GM19023 (cell line): Measurements from ENCODE around the gene CHKB.

Experiments used
- ATAC-seq: cut with Tn5 transposase; IDR thresholded peaks from one replicate; pipeline ENCODE4 v1.9.1; 2021; ENCODE audit warnings: mild to moderate bottlenecking, moderate library complexity; ENCODE audit not compliant: unreplicated experiment

CHKB gene

GRCh38 chr22:50575426-50575941 is 7.2 kb downstream of the CHKB start:
- no peak for ATAC-seq

GRCh38 chr22:50574383-50574755 is 8.3 kb downstream of the CHKB start:
- ATAC-seq: no peak

- no peak for ATAC-seq
Observed at GRCh38 chr22:50573491-50574382, 8.9 kb downstream of the CHKB start.

- ATAC-seq: no peak
Observed at GRCh38 chr22:50572965-50573364, 9.7 kb downstream of the CHKB start.

- ATAC-seq: no peak
Observed at GRCh38 chr22:50571264-50572175, 11.1 kb downstream of the CHKB start.

- ATAC-seq: no peak
Observed at GRCh38 chr22:50570861-50571260, 11.8 kb downstream of the CHKB start.

GRCh38 chr22:50569896-50570535 is 12.6 kb downstream of the CHKB start:
- no peak for ATAC-seq

GRCh38 chr22:50569041-50569459 is 13.6 kb downstream of the CHKB start:
- ATAC-seq: no peak

- ATAC-seq: no peak
Observed at GRCh38 chr22:50568626-50569025, 14.0 kb downstream of the CHKB start.

- ATAC-seq: no peak
Observed at GRCh38 chr22:50567721-50568252, 14.9 kb downstream of the CHKB start.

- no peak for ATAC-seq
Observed at GRCh38 chr22:50564289-50564688, 18.4 kb downstream of the CHKB start.

GRCh38 chr22:50563413-50564160 is 19.1 kb downstream of the CHKB start:
- no peak for ATAC-seq

GRCh38 chr22:50562523-50563412 is 19.9 kb downstream of the CHKB start, which contains the start of gene SYCE3:
SYCE3 (minus strand) TSS chr22:50562919; CDS start chr22:50556405, 6,514 bp downstream.
- ATAC-seq: peak; percentile 92

- no peak for ATAC-seq
Observed at GRCh38 chr22:50561401-50562358, 21.0 kb downstream of the CHKB start.

- no peak for ATAC-seq
Observed at GRCh38 chr22:50560034-50560433, 22.6 kb downstream of the CHKB start.

- ATAC-seq: no peak
Observed at GRCh38 chr22:50556703-50557102, 25.9 kb downstream of the CHKB start.

GRCh38 chr22:50553310-50553709 is 29.3 kb downstream of the CHKB start:
- ATAC-seq: no peak
